ENCODE measurements around the gene GPRASP3. TPM values are rescaled to one million over a fixed set of nuclear protein-coding genes. Genes with fewer than 3 reads are reported as not detected.

The GPRASP3 gene
- total RNA-seq, 1 experiment from 2014 or later: 13.7 TPM

GRCh38 chrX:102684772-102685520, 35.6 kb upstream of the GPRASP3 start:
- Mint-ChIP-seq H3K27ac (no peak overlapping the region), H3K36me3 (peaks cover 6% of the 10 kb centered on the region), H3K4me1 (peaks cover 3% of the 10 kb centered on the region; the same call in 1 of the 2 replicates), H3K4me3 (no peak overlapping the region), H3K27me3 (ENCODE audit: low read depth) (peaks cover 6% of the 10 kb centered on the region; the same call in 1 of the 2 replicates), H3K9me3 (peaks cover 15% of the 10 kb centered on the region)
- DNase-seq (ENCODE audit: low spot score): no peak
- TF ChIP-seq STAT6 (CRISPR knock-in tag; conservative IDR thresholded peaks at IDR 0.05; ENCODE audit: low read depth) (no peak), NFE2L1 (CRISPR knock-in tag; IDR thresholded peaks at IDR 0.05) (no peak), ESRRA (CRISPR knock-in tag; IDR thresholded peaks at IDR 0.05; ENCODE audit: borderline replicate concordance) (no peak), CREM (CRISPR knock-in tag; IDR thresholded peaks at IDR 0.05) (no peak), ZNF671 (CRISPR knock-in tag; IDR thresholded peaks at IDR 0.05) (no peak), PREB (CRISPR knock-in tag; IDR thresholded peaks at IDR 0.05; ENCODE audit: borderline replicate concordance) (no peak), NR3C1 (CRISPR knock-in tag; conservative IDR thresholded peaks at IDR 0.05; ENCODE audit: low read depth) (no peak), USF2 (CRISPR knock-in tag; IDR thresholded peaks at IDR 0.05) (no peak), ZNF317 (CRISPR knock-in tag; IDR thresholded peaks at IDR 0.05; ENCODE audit: borderline replicate concordance, low read depth) (no peak), CREB1 (CRISPR knock-in tag; IDR thresholded peaks at IDR 0.05) (no peak), NR1H2 (CRISPR knock-in tag; IDR thresholded peaks at IDR 0.05) (no peak)
- CTCF ChIA-PET: no interaction called here
- POLR2A ChIA-PET: no interaction called here
- ATAC-seq: no peak

GRCh38 chrX:102694749-102695148, 25.8 kb upstream of the GPRASP3 start:
- no peak for ATAC-seq
- Mint-ChIP-seq H3K4me3 (no peak overlapping the region), H3K36me3 (0 out of 2 replicates have a peak, but pooled peaks cover 7% of the 10 kb centered on the region), H3K4me1 (no peaks in the 10 kb centered on the region), H3K27ac (no peak overlapping the region), H3K27me3 (ENCODE audit: low read depth) (no peaks in the 10 kb centered on the region), H3K9me3 (peaks cover 14% of the 10 kb centered on the region)
- TF ChIP-seq TEAD4 (CRISPR knock-in tag; IDR thresholded peaks at IDR 0.05): no peak
- no peak for TF ChIP-seq USF1 (CRISPR knock-in tag; IDR thresholded peaks at IDR 0.05)
- TF ChIP-seq ESRRA (CRISPR knock-in tag; IDR thresholded peaks at IDR 0.05; ENCODE audit: borderline replicate concordance): no peak
- TF ChIP-seq ZNF512 (CRISPR knock-in tag; IDR thresholded peaks at IDR 0.05; ENCODE audit: borderline replicate concordance): no peak
- TF ChIP-seq ZNF232 (CRISPR knock-in tag; IDR thresholded peaks at IDR 0.05): no peak
- TF ChIP-seq TEAD1 (CRISPR knock-in tag; IDR thresholded peaks at IDR 0.05): no peak
- TF ChIP-seq RORB (CRISPR knock-in tag; IDR thresholded peaks at IDR 0.05): no peak
- TF ChIP-seq FOXK1 (CRISPR knock-in tag; IDR thresholded peaks at IDR 0.05): no peak
- TF ChIP-seq SP1 (CRISPR knock-in tag; conservative IDR thresholded peaks at IDR 0.05): no peak
- no peak for TF ChIP-seq FOXJ3 (CRISPR knock-in tag; IDR thresholded peaks at IDR 0.05; ENCODE audit: borderline replicate concordance)
- no peak for TF ChIP-seq MXD4 (CRISPR knock-in tag; IDR thresholded peaks at IDR 0.05; ENCODE audit: borderline replicate concordance)
- TF ChIP-seq SMAD3 (CRISPR knock-in tag; IDR thresholded peaks at IDR 0.05; ENCODE audit: borderline replicate concordance): no peak
- TF ChIP-seq NFE2L1 (CRISPR knock-in tag; IDR thresholded peaks at IDR 0.05): no peak
- TF ChIP-seq ATF6 (CRISPR knock-in tag; IDR thresholded peaks at IDR 0.05): no peak
- CTCF ChIA-PET: no interaction called here
- POLR2A ChIA-PET: no interaction called here
- no peak for DNase-seq (ENCODE audit: low spot score)
